Naive thymus-derived CD4-positive, alpha-beta T cell (primary cell): ENCODE measurements around the gene ZNF428. TPM values are rescaled to one million over a fixed set of nuclear protein-coding genes. Genes with fewer than 3 reads are reported as not detected.

ENCODE experiments used
- ATAC-seq: fragments of 150-1000 bp; cut with Tn5 transposase; 2 replicates; pipeline ENCODE4 v1.10.0; 2021; ENCODE audit warnings: mild to moderate bottlenecking, moderate library complexity
- CTCF ChIA-PET: fragments of 350-600 bp; sonication (Branson Sonifier 250); formaldehyde crosslinking; loops from one replicate; lab custom pipeline; 2021; ENCODE audit warnings: antibody characterized with exemption; lab: Charles Lee
- POLR2A ChIA-PET: fragments of 350-600 bp; sonication (Branson Sonifier 250); formaldehyde crosslinking; loops from one replicate; lab custom pipeline; 2021; ENCODE audit warnings: antibody characterized with exemption, inconsistent platforms; lab: Charles Lee
- DNase-seq, 9 donors: peaks; one replicate each; pipeline versions ENCODE4 v3.0.0 to v3.0.0-alpha.2; 2020 to 2022; ENCODE audit warnings: mixed read lengths in 1 of 9
- H3K27ac ChIP-seq: one replicate; pipeline ENCODE4 v1.7.0; 2013; ENCODE audit warnings: mild to moderate bottlenecking, low read depth, low read length, moderate library complexity
- H3K27me3 ChIP-seq, 2 donors: one replicate each; pipeline ENCODE4 v1.7.0; 2013; ENCODE audit warnings: low read length in 2 of 2, mild to moderate bottlenecking in 2 of 2, moderate library complexity in 2 of 2; ENCODE audit not compliant: control insufficient read depth in 2 of 2, insufficient read depth in 2 of 2
- H3K36me3 ChIP-seq, 3 experiments: 1 replicate in 2 of 3; 2 replicates in 1 of 3; pipeline ENCODE4 v1.7.0; 2013; ENCODE audit warnings: low read length in 3 of 3, mild to moderate bottlenecking in 3 of 3, moderate library complexity in 1 of 3; ENCODE audit not compliant: insufficient read depth in 3 of 3, control insufficient read depth in 2 of 3
- H3K4me1 ChIP-seq, 2 donors: one replicate each; pipeline ENCODE4 v1.7.0; 2013; ENCODE audit warnings: low read length in 2 of 2, mild to moderate bottlenecking in 2 of 2, moderate library complexity in 1 of 2; ENCODE audit not compliant: control insufficient read depth in 2 of 2, insufficient read depth in 2 of 2
- H3K4me3 ChIP-seq: 2 replicates; pipeline ENCODE4 v1.7.0; 2013; ENCODE audit warnings: mild to moderate bottlenecking, low read length
- H3K9me3 ChIP-seq, 3 experiments: 1 replicate in 2 of 3; 2 replicates in 1 of 3; pipeline ENCODE4 v1.7.0; 2013; ENCODE audit warnings: low read length in 3 of 3; ENCODE audit not compliant: control insufficient read depth in 2 of 3
- H3K27ac Mint-ChIP-seq, 9 donors: one replicate each; pipeline ENCODE4 v1.8.0; 2020 to 2022; ENCODE audit warnings: mixed read lengths in 9 of 9, mild to moderate bottlenecking in 8 of 9, moderate library complexity in 5 of 9, inconsistent platforms in 2 of 9
- H3K27me3 Mint-ChIP-seq, 5 donors: one replicate each; pipeline ENCODE4 v1.8.0; 2021 to 2022; ENCODE audit warnings: mixed read lengths in 5 of 5, mild to moderate bottlenecking in 1 of 5
- H3K36me3 Mint-ChIP-seq, 5 donors: one replicate each; pipeline ENCODE4 v1.8.0; 2020 to 2022; ENCODE audit warnings: mixed read lengths in 5 of 5, mild to moderate bottlenecking in 3 of 5, inconsistent platforms in 1 of 5
- H3K4me1 Mint-ChIP-seq, 7 donors: one replicate each; pipeline ENCODE4 v1.8.0; 2020 to 2022; ENCODE audit warnings: mixed read lengths in 7 of 7, mild to moderate bottlenecking in 3 of 7, inconsistent platforms in 1 of 7
- H3K4me3 Mint-ChIP-seq, 10 donors: one replicate each; pipeline ENCODE4 v1.8.0; 2020 to 2022; ENCODE audit warnings: mild to moderate bottlenecking in 10 of 10, mixed read lengths in 10 of 10, moderate library complexity in 6 of 10, inconsistent platforms in 2 of 10
- H3K9me3 Mint-ChIP-seq, 11 donors: one replicate each; pipeline ENCODE4 v1.8.0; 2020 to 2022; ENCODE audit warnings: mixed read lengths in 11 of 11, mild to moderate bottlenecking in 4 of 11, inconsistent platforms in 1 of 11, moderate library complexity in 1 of 11
- intact Hi-C, 2 donors: fragments of 100-400 bp; cut with micrococcal nuclease; formaldehyde crosslinking; loops; one replicate each; pipeline ENCODE4 v1.15.1; 2023
- polyA plus RNA-seq, 2 donors: library from polyadenylated mRNA; unstranded; fragments of 300-500 nt; fragmentation: Illumina TruSeq; gene quantifications; one replicate each; pipeline ENCODE4 v1.2.3, GENCODE V29; 2021
- total RNA-seq, 6 experiments: library from RNA in 5 of 6; stranded (reverse) in 5 of 6; gene quantifications; 1 replicate in 5 of 6; 2 replicates in 1 of 6; pipeline ENCODE4 v1.2.3 and lab custom pipeline; 2021 to 2026

Gene ZNF428
- total and polyA plus RNA-seq, 7 experiments from 2014 or later: 13.1 to 29.1 (median 25.5) TPM

- DNase-seq (peak in 3 of 9 donors; percentile 8 to 20 (median 16)), ATAC-seq (peak; percentile 8)
- H3K4me1 ChIP-seq: peaks cover 31 to 40% of the 10 kb centered on the region in 2 donors
- peak overlapping the region; percentile 75 to 99 (median 96) for H3K27ac Mint-ChIP-seq
- no peaks in the 10 kb centered on the region for H3K9me3 Mint-ChIP-seq
- peak overlapping the region; percentile 79 for H3K27ac ChIP-seq
- peak overlapping the region; percentile 32 for H3K4me3 ChIP-seq
- H3K36me3 ChIP-seq: peaks cover 0 to 23% (median 0%) of the 10 kb centered on the region in 3 experiments
- CTCF ChIA-PET: interaction anchor here (1.1 to 2.2 kb wide), 2 partner anchors 22 to 32 kb away, joined by 4 to 8 read pairs; no protein-coding TSS in a partner anchor
- H3K27me3 ChIP-seq: no peaks in the 10 kb centered on the region
- H3K27me3 Mint-ChIP-seq: no peaks in the 10 kb centered on the region
- H3K9me3 ChIP-seq: no peaks in the 10 kb centered on the region
- peaks cover 33 to 67% (median 63%) of the 10 kb centered on the region in 7 donors for H3K4me1 Mint-ChIP-seq
- POLR2A ChIA-PET: interaction anchor here (2.8 to 5.8 kb wide), 2 partner anchors 12 to 33 kb away, joined by 12 to 46 read pairs; partner anchors contain the start of genes IRGQ, PINLYP, XRCC1 and ZNF576
- intact Hi-C loops: loop anchor here (1.0 to 2.0 kb wide), 4 partner anchors 13 to 34 kb away; partner anchors contain the start of genes PINLYP (in 2 of the 2), XRCC1 (in 2 of the 2), ZNF575 (in 2 of the 2) and IRGQ (in 1 of the 2)
- H3K4me3 Mint-ChIP-seq: peak overlapping the region; percentile 63 to 97 (median 87)
- H3K36me3 Mint-ChIP-seq: peaks cover 0 to 31% (median 9%) of the 10 kb centered on the region in 5 donors
These were observed 57.2 kb downstream of the ZNF428 start for GRCh38 chr19:43562226-43562697.

GRCh38 chr19:43561139-43561970, 58.1 kb downstream of the ZNF428 start:
- Histone ChIP-seq H3K27ac (peak overlapping the region; percentile 79), H3K27me3 (no peaks in the 10 kb centered on the region), H3K36me3 (peaks cover 0 to 23% (median 0%) of the 10 kb centered on the region in 3 experiments), H3K4me3 (no peak overlapping the region), H3K9me3 (no peaks in the 10 kb centered on the region), H3K4me1 (peaks cover 31 to 40% of the 10 kb centered on the region in 2 donors)
- Mint-ChIP-seq H3K36me3 (peaks cover 0 to 30% (median 9%) of the 10 kb centered on the region in 5 donors), H3K9me3 (no peaks in the 10 kb centered on the region), H3K27ac (peak overlapping the region; percentile 75 to 99 (median 96)), H3K4me1 (peaks cover 33 to 64% (median 58%) of the 10 kb centered on the region in 7 donors), H3K27me3 (no peaks in the 10 kb centered on the region), H3K4me3 (peak overlapping the region in 9 of 10 donors; percentile 71 to 97 (median 89))
- POLR2A ChIA-PET: interaction anchor here (0.5 to 5.8 kb wide), 4 partner anchors 13 to 1841 kb away, joined by 3 to 46 read pairs (median 8); partner anchors contain the start of genes IRGQ, PINLYP, XRCC1 and ZNF576
- ATAC-seq: no peak
- intact Hi-C loops: no loop called here
- CTCF ChIA-PET: interaction anchor here (1.0 to 1.8 kb wide), 2 partner anchors 32 to 34 kb away, joined by 3 to 11 read pairs; partner anchors contain the start of genes IRGQ and ZNF576
- DNase-seq: no peak

DNA sequence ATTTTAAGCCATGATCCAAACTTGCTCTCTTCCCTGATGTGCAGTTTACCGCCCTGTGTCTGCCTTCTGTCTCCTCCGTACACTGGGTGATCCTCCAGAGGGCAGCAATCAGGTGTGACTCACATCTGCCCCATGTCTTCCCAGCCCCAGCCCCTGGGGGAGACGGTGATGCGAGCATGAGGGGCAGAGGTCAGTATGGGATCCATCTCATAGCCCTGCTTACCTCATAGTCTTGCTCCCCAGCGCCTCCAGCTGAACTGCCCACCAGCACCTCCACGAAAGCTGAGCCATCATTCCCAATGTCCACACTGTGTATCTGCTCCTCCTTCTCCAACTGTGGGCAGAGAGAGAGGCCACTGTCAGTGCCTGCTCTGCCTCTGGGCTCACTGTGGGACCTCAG, 58.7 kb downstream of the ZNF428 start:
- Histone ChIP-seq H3K4me1 (peaks cover 31 to 40% of the 10 kb centered on the region in 2 donors), H3K36me3 (peaks cover 0 to 29% (median 0%) of the 10 kb centered on the region in 3 experiments), H3K4me3 (no peak overlapping the region), H3K27me3 (no peaks in the 10 kb centered on the region), H3K27ac (peak overlapping the region; percentile 79), H3K9me3 (no peaks in the 10 kb centered on the region)
- POLR2A ChIA-PET: interaction anchor here (5.8 kb wide), 1 partner anchor 35 kb away, joined by 46 read pairs; the partner anchor contains the start of genes IRGQ and ZNF576
- Mint-ChIP-seq H3K36me3 (peaks cover 0 to 30% (median 9%) of the 10 kb centered on the region in 5 donors), H3K4me3 (peak overlapping the region in 8 of 10 donors; percentile 79 to 97 (median 90)), H3K9me3 (no peaks in the 10 kb centered on the region), H3K4me1 (peaks cover 36 to 67% (median 61%) of the 10 kb centered on the region in 7 donors), H3K27me3 (no peaks in the 10 kb centered on the region), H3K27ac (peak overlapping the region; percentile 19 to 99 (median 96))
- CTCF ChIA-PET: interaction anchor here (0.6 to 1.8 kb wide), 3 partner anchors 28 to 191 kb away, joined by 4 to 11 read pairs (median 4); partner anchors contain the start of genes IRGQ, ZNF575 and ZNF576
- DNase-seq: no peak
- ATAC-seq: no peak
- intact Hi-C loops: no loop called here

Other genes with a start within 250 kb of the ZNF428 start
- 1 to 10 TPM in 1 of 5 experiments, not detected in 4; 1.1 TPM for gene TEX101, start 204.7 kb downstream of the ZNF428 start, total RNA-seq
- gene TEX101, start 204.7 kb downstream of the ZNF428 start, polyA plus RNA-seq: not detected
- gene LYPD3, start 154.0 kb downstream of the ZNF428 start, total RNA-seq: 10 to 100 TPM in 1 of 5 experiments, 1 to 10 TPM in 4; 1.1 to 30.6 (median 6.1) TPM
- 1 to 10 TPM; 6.5 to 9.1 TPM for gene LYPD3, start 154.0 kb downstream of the ZNF428 start, polyA plus RNA-seq
- 10 to 100 TPM; 24.5 to 98.8 (median 43.3) TPM for gene PHLDB3, start 114.9 kb downstream of the ZNF428 start, total RNA-seq
- 1 to 10 TPM; 4.5 to 6.5 TPM for gene PHLDB3, start 114.9 kb downstream of the ZNF428 start, polyA plus RNA-seq
- gene ETHE1, start 92.4 kb downstream of the ZNF428 start, total RNA-seq: 10 to 100 TPM; 20.3 to 58.6 (median 23.9) TPM
- 10 to 100 TPM; 58.0 to 59.3 TPM for gene ETHE1, start 92.4 kb downstream of the ZNF428 start, polyA plus RNA-seq
- gene ZNF575, start 86.4 kb downstream of the ZNF428 start, total RNA-seq: 10 to 100 TPM in 2 of 5 experiments, 1 to 10 TPM in 3; 4.5 to 10.7 (median 5.6) TPM
- gene ZNF575, start 86.4 kb downstream of the ZNF428 start, polyA plus RNA-seq: 1 to 10 TPM; 2.7 to 3.5 TPM
- gene XRCC1, start 44.1 kb downstream of the ZNF428 start, total RNA-seq: 10 to 100 TPM; 32.0 to 36.1 (median 35.4) TPM
- 10 to 100 TPM; 27.2 to 34.8 TPM for gene XRCC1, start 44.1 kb downstream of the ZNF428 start, polyA plus RNA-seq
- gene PINLYP, start 43.8 kb downstream of the ZNF428 start, total RNA-seq: 1 to 10 TPM in 2 of 5 experiments, under 1 TPM in 3; 0.27 to 5.8 (median 0.59) TPM
- under 1 TPM in 1 of 2 donors, not detected in 1; 0.49 TPM for gene PINLYP, start 43.8 kb downstream of the ZNF428 start, polyA plus RNA-seq
- 10 to 100 TPM; 13.5 to 43.8 (median 18.9) TPM for gene IRGQ, start 23.5 kb downstream of the ZNF428 start, total RNA-seq
- gene IRGQ, start 23.5 kb downstream of the ZNF428 start, polyA plus RNA-seq: 1 to 10 TPM in 1 of 2 donors, under 1 TPM in 1; 0.32 to 1.1 TPM
- 10 to 100 TPM in 4 of 5 experiments, 1 to 10 TPM in 1; 9.4 to 20.6 (median 19.5) TPM for gene ZNF576, start 23.0 kb downstream of the ZNF428 start, total RNA-seq
- gene ZNF576, start 23.0 kb downstream of the ZNF428 start, polyA plus RNA-seq: 10 to 100 TPM in 1 of 2 donors, 1 to 10 TPM in 1; 8.6 to 15.7 TPM
- gene SRRM5, start 7.5 kb downstream of the ZNF428 start, total RNA-seq: 1 to 10 TPM in 3 of 5 experiments, under 1 TPM in 2; 0.56 to 1.7 (median 1.1) TPM
- gene SRRM5, start 7.5 kb downstream of the ZNF428 start, polyA plus RNA-seq: 1 to 10 TPM in 1 of 2 donors, under 1 TPM in 1; 0.97 to 1.3 TPM
- under 1 TPM; 0.35 to 0.97 (median 0.51) TPM for gene CADM4, start 20.2 kb upstream of the ZNF428 start, total RNA-seq
- gene CADM4, start 20.2 kb upstream of the ZNF428 start, polyA plus RNA-seq: 1 to 10 TPM in 1 of 2 donors, under 1 TPM in 1; 0.34 to 2.0 TPM
- gene PLAUR, start 50.5 kb upstream of the ZNF428 start, total RNA-seq: 100 to 1,000 TPM in 1 of 5 experiments, 10 to 100 TPM in 2, 1 to 10 TPM in 2; 3.2 to 358 (median 14.4) TPM
- 1 to 10 TPM in 1 of 2 donors, under 1 TPM in 1; 0.77 to 3.2 TPM for gene PLAUR, start 50.5 kb upstream of the ZNF428 start, polyA plus RNA-seq
- gene IRGC, start 96.4 kb upstream of the ZNF428 start, total RNA-seq: not detected
- gene IRGC, start 96.4 kb upstream of the ZNF428 start, polyA plus RNA-seq: not detected
- 10 to 100 TPM; 48.5 to 75.9 (median 53.9) TPM for gene SMG9, start 135.3 kb upstream of the ZNF428 start, total RNA-seq
- 1 to 10 TPM; 7.9 to 9.8 TPM for gene SMG9, start 135.3 kb upstream of the ZNF428 start, polyA plus RNA-seq
- 10 to 100 TPM; 12.8 to 53.4 (median 18.8) TPM for gene KCNN4, start 161.3 kb upstream of the ZNF428 start, total RNA-seq
- 10 to 100 TPM in 1 of 2 donors, 1 to 10 TPM in 1; 8.1 to 16.0 TPM for gene KCNN4, start 161.3 kb upstream of the ZNF428 start, polyA plus RNA-seq
- gene LYPD5, start 182.8 kb upstream of the ZNF428 start, total RNA-seq: under 1 TPM in 4 of 5 experiments, not detected in 1; 0.19 to 0.89 (median 0.61) TPM
- under 1 TPM; 0.28 to 0.34 TPM for gene LYPD5, start 182.8 kb upstream of the ZNF428 start, polyA plus RNA-seq
- gene ZNF283, start 207.7 kb upstream of the ZNF428 start, total RNA-seq: 10 to 100 TPM in 2 of 5 experiments, 1 to 10 TPM in 3; 4.3 to 24.4 (median 7.7) TPM
- 1 to 10 TPM; 2.2 to 3.7 TPM for gene ZNF283, start 207.7 kb upstream of the ZNF428 start, polyA plus RNA-seq